Cerebellar nuclear complex (tissue), 1 donor: ENCODE data around the gene TMUB2.

Experiments
- DNase-seq, 2 experiments: peaks; one replicate each; lab custom pipeline; 2025; lab: John Stamatoyannopoulos, UW

Gene TMUB2

DNA sequence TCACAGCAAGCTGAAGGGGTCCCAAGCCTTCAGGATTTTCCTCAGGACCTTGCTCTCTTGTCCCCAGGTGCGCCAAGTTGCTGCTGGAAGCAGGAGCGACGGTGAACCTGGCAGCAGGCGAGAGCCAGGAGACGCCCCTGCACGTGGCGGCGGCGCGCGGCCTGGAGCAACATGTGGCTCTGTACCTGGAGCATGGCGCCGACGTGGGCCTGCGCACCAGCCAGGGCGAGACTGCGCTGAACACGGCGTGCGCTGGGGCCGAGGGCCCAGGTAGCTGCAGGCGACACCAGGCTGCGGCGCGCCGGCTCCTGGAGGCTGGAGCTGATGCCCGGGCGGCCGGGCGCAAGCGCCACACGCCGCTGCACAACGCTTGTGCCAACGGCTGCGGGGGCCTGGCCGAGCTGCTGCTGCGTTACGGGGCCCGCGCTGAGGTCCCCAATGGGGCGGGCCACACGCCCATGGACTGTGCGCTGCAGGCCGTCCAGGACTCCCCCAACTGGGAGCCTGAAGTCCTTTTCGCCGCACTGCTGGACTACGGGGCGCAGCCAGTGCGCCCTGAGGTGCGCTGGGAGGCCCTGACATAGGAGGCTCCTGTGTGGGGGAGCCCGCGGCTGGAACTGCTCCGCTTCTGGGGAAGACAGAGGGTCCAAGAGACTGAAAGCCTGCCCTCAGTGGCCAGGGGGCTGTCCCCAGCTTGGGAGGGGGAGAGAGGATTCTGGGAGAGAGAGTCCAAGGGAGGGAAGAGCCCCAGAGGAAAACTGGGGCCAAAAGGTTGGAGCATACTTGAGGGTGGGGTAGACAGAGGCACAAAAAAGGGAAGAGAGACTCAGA is 9.9 kb upstream of the TMUB2 start:
- no peak for DNase-seq

- DNase-seq: no peak
These were observed 9.1 kb upstream of the TMUB2 start for GRCh38 chr17:44177640-44178039.

DNA sequence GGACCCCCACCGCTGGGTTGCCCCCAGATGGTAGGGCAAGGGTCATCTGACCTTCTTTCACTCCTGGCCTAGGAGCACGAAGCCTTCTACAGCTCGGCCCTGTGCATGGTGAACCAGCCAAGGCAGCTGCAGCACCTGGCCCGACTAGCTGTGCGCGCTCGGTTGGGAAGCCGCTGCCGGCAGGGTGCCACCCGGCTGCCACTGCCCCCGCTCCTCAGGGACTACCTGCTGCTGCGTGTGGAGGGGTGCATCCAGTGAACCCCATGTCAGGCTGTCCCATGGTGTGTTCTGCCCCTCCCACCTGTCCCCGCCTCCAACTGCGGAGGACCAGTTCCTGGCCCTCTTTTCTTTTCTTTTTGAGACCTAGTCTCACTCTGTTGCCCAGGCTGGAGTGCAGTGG is 8.6 kb upstream of the TMUB2 start:
- no peak for DNase-seq

DNA sequence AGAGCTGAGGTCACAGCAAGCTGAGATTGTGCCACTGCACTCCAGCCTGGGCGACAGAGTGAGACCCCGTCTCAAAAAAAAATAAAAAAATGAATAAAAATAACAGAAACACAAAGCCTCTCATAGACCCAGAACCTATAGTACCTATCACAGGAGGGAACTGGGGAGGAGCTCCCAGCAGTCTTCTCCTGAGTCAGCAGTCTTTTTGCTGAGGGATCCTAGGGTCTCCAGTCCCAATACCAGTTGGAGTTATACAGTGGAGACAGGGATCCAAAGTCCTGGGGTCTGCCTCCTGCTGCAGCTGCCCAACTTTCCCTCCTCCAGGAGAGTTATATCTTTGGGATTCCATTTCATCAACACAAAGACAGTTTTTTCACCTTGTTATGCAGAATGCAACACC is 3.7 kb upstream of the TMUB2 start:
- DNase-seq: no peak

DNA sequence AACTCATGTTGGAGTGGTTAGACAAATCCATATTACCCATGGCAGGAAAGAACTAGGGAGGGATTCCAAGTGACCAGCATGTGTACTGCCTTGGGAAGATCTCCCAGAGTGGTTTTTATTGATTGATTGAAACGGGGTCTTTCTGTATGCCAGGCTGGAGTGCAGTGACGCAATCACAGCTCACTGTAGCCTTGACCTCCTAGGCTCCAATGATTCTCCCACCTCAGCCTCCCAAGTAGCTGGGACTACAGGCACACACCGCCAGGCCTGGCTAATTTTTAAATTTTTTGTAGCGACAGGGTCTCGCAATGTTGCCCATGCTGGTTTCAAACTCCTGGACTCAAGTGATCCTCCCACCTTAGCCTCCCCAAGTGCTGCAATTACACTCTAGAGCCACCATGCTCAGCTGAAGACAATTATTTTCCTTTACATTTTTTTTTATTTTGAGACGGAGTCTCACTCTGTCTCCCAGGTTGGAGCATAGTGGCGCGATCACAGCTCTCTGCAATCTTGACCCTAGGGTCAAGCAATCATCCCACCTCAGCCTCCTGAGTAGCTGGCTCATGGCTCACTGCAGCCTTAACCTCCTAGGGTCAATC is 2.5 kb upstream of the TMUB2 start:
- no peak for DNase-seq

- no peak for DNase-seq
These were observed 543 bp downstream of the TMUB2 start for GRCh38 chr17:44187131-44187899.

GRCh38 chr17:44188576-44189403 is 2.0 kb downstream of the TMUB2 start:
- no peak for DNase-seq

GRCh38 chr17:44190481-44190880 is 3.7 kb downstream of the TMUB2 start:
- DNase-seq: no peak

- DNase-seq: no peak
These were observed 4.6 kb downstream of the TMUB2 start for GRCh38 chr17:44191369-44191768.

DNA sequence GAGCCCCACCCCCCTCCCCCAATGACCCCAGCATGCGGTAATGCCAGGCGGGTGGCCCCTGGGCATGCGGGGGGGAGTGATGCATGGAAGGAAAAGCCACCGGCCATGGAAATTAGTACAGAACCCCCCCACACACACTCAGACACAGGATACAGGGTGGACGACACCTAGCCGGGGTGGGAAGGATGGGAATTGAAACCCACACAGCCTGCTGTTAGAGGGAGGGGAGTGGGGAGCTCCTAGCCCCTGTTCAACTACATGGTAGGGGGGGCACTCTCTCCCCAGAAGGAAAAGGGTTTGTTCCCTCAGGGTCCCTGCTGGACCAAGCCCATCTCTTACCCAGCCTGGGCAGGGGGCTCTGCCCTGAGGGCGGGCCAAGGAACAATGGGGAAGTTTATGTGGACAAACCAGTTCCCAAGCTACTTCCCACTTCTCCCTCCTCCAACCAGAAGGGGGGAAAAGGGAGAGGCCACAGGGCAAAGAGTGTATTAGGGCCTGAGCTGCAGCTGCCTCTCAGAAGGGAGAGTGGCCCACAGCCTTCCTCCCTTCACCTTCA is 5.2 kb downstream of the TMUB2 start:
- DNase-seq: no peak

DNA sequence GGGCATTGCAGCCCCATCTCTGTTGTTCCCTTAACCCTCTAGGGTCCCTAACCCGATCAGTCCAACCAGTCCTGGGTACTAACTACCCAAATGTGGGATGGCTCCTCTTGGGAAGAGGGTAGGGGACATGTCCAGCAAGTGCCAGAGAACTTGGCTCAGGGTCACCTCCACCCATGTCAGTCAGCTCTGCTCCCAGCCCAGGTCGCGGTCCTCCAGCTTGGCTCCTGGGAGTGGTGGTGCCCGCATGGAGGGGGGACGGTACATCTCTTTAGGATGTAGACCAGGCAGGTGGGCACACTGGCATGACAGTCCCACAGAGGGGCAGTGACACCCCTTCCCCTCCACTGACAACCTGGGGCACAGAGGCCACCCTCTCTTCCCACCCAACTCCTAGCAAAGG is 6.0 kb downstream of the TMUB2 start:
- no peak for DNase-seq

- no peak for DNase-seq
These were observed 6.7 kb downstream of the TMUB2 start for GRCh38 chr17:44193326-44194084.

DNA sequence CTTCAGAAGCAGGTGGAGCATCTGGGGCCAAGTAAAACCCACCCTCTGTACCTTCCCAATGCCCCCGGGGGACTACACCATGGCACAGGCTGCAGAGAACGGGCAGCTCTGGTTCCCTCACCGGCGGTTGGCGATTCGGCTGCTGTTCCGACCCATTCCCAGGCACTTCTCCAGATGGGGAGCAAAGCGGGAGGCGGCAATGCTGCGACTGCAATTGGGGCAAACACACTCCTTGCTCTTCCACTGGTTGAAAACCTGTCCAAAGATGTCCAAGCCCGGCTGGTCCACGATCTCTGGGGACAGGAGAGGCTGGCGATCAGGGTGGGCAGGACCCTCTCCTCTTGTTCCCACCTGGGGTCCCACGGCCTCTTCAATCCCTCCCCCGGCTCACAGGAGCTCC is 10.3 kb downstream of the TMUB2 start:
- DNase-seq: no peak

DNA sequence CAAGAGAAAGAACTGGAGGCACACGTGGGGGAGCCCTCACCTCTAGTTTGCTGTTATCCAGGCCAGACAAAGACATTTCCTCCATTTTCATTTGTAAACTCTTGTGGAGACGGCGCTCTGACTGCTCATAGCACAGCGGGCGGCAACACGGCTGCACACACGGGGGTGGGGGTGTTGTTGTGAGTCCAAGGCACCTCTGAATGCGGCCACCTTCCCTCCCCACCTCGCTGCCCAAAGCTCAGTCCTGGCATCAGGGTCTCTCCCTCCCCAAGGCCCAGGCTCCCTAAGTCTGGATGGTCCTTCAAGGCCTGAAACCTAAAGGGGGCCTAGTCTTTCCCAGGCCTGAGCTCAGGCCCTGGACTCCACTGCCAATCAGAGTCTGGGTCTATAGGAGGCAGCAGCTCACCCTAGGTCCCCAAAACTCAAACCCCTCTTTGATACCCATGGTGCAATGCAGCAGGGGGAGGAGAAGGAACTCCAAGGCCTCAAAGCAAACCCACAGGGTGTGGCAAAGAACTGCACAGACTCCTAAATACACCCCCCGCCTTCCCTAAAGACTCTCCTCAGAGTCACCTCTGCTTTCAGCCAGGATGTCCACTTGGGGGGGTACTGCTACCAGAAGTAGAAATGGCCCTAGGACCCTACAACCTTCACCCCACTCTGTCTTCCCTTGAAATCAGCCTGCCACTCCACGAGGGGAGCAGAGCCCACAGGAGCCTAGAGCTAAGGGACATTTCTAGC is 11.4 kb downstream of the TMUB2 start:
- no peak for DNase-seq

DNA sequence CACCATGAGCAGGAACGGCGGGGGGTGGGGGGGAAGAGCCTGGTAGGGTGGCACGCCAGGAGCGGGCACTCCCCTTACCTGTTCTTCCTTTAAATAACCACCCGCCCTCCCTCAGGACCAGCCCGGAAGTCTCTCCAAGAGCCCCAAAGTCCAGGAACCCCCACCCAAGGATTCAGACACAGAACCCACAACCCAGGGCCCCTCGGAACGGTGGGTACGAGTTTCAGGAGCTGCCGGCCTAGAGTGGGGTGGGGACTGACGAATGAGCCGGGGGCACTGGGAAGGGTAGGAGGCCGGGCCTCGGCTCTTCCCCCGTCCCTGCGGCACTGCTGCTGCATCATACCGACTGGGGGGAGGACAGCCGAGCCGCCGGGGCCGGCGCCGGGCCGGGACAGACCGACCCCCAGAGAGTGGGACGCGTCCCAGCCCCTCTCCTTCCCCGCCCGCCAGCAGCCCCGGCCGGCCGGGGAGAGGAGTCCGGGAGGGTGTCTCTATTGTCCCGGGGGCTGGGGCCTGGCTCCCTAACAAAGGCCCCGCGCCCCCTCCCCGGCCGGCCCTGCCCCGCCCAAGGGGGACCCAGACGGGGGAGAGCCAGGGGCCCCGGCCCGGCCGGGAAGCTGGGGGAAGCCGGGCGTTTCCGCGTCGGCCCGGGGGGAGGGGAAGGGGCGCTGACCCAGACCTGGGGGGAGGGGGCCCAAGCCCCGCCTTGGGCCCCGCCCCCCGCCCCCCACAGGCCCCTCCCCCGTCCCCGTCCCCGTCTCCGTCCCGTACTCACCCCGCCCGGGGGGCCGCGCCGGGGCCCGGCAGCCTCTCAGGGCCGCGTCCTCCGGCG is 12.2 kb downstream of the TMUB2 start:
- no peak for DNase-seq

DNA sequence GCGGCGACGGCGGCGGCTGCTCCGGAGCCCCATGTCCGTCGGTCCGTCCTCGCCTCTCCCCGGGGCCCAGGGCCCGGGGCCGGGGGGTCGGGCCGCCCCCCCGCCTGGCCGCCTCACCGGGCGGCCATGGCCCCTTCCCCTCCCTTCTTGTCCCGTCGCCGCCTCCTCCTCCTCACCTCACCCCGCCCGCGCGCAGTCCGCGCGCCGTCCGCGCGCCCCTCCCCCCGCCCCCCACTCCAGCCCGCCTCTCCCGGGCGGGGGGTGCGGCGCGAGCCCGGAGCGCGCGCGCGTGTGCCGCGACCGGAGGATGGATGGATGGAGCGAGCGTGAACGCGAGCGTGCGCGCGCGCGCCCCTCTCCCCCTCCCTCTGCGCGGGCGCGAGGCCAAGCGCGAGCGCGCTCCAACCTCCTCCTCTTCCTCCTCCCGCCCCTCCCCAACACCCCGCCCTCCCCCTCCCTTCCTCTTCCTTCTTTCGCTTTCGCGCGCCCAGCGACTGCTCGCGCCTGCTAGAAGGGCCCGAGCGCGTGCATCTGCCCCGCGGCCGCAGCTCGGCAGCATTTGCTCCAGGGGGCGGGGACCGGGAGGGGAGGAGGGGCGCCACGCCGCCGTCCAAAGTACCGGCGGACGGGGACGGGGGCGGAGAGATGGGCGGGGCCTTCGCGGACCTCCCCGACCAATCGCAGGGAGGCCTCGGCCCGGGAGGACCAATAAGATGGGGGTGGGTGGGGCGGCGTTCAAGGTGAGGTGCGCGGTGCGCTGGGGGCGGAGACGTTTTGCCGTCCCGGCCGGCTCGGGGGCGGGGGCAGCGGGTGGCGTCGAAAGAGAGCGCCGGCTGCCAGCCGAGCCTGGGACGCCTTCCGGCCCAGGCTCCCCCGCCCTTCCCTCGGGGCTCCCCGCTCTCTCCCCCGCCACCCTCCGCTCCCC is 13.0 kb downstream of the TMUB2 start, which contains the start of gene ATXN7L3:
Gene ATXN7L3, minus strand, starts transcription at position 332 of the 925 bp plus-strand sequence. CDS start 1,814 bp downstream, outside the sequence.
- DNase-seq: peak; percentile 40 to 78

DNA sequence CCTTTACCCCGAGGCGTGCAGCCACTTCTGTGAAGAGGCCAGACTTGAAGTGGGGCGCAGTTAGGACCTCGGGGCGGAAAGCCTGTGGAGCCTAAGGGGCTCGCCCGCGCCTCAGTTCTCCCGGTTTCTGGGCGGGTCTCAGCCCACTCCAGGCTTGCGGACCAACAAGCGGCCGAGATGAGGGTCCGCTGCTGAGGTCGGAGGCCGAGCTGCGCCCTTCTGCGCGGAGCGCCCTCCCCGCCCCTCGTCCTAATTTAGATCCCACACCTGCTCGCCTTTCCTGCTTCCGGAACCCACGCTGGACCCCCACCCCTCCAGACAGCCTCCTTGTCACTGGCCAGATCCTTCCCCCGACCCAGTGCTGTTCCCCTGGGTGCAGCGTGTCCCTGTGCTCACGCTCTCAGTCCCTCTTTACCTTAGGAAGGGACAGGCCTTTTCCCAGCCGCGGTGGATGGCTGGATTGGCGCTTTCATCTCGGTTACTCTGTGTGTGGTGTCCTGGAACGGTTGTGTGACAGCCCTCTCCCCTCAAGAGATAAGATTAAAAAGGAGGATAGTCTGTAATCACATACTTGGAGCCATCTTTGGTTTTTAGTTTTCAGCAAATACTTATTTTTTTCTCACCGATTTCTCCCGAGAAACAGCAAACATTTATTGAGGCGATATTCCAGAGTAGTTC is 13.8 kb downstream of the TMUB2 start:
- no peak for DNase-seq

DNA sequence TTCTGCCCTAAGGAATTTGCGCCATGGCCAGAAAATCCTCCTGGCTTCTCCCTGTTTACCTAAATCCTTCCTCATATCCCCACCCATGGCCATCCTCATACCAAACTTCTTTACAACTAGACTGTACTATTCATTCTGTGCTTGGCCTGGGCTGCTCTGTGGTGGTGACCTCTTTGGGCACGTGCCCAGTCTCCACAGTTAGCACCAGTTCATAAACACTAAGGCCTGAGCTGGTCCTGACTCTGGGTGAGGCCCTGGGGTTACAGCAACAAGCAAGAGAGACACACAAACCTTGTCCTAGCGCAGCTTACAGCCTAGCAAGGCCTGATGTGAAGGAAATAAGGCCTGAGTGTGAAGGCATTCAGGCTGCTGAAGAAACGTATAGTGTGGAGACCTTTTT is 16.0 kb downstream of the TMUB2 start:
- no peak for DNase-seq
